ENCODE data around the gene FAM162B.

DNA sequence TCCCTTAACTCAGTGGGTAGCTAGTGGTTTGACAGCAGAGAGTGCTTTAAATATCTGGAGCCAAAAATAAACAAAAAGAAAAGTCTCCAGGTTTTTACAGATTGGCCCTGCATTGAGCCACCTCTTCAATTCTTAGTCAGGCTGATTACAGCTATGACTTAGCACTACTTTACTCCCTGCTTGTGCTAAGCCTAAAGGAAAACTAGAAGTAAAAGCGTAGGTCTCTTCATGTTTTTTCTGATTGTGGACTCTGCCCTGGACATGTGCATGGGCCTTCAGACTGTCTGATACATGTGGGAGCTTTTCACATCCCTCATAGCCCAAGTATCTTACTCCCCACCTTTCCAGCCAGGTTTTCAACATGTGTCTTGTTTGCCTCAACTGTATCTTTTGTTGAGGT lies 51.2 kb downstream of the FAM162B start:
- TF ChIP-seq, protein P1, sequence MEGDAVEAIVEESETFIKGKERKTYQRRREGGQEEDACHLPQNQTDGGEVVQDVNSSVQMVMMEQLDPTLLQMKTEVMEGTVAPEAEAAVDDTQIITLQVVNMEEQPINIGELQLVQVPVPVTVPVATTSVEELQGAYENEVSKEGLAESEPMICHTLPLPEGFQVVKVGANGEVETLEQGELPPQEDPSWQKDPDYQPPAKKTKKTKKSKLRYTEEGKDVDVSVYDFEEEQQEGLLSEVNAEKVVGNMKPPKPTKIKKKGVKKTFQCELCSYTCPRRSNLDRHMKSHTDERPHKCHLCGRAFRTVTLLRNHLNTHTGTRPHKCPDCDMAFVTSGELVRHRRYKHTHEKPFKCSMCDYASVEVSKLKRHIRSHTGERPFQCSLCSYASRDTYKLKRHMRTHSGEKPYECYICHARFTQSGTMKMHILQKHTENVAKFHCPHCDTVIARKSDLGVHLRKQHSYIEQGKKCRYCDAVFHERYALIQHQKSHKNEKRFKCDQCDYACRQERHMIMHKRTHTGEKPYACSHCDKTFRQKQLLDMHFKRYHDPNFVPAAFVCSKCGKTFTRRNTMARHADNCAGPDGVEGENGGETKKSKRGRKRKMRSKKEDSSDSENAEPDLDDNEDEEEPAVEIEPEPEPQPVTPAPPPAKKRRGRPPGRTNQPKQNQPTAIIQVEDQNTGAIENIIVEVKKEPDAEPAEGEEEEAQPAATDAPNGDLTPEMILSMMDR (IDR thresholded peaks at IDR 0.05), result no peak
- no peak for TF ChIP-seq CEBPB (IDR thresholded peaks at IDR 0.05)

Measured in A549 (cell line).